Measurements from ENCODE around the gene HCRTR1. TPM values are rescaled to one million over a fixed set of nuclear protein-coding genes. Genes with fewer than 3 reads are reported as not detected.

Gene HCRTR1
- total and polyA plus RNA-seq, 11 donors, result 0.21 to 0.82 (median 0.30) TPM; not detected in 4

GRCh38 chr1:31569596-31570173 lies 47.8 kb upstream of the HCRTR1 start:
- Histone ChIP-seq H3K27ac (peak overlapping the region; percentile 15 to 79 (median 68)), H3K27me3 (no peaks in the 10 kb centered on the region), H3K4me3 (no peak overlapping the region), H3K36me3 (no peaks in the 10 kb centered on the region), H3K4me1 (peaks cover 14 to 41% (median 27%) of the 10 kb centered on the region in 12 donors), H3K9me3 (no peaks in the 10 kb centered on the region)
- ATAC-seq (no peak), DNase-seq (no peak)
- intact Hi-C loops (cut with DNase I), result loop anchor here in 6 of 10 donors (5.0 to 10.0 kb wide), 4 partner anchors 58 to 225 kb away; no protein-coding TSS in a partner anchor
- no peak for TF ChIP-seq POLR2A (IDR thresholded peaks at IDR 0.05)
- TF ChIP-seq, protein P1, sequence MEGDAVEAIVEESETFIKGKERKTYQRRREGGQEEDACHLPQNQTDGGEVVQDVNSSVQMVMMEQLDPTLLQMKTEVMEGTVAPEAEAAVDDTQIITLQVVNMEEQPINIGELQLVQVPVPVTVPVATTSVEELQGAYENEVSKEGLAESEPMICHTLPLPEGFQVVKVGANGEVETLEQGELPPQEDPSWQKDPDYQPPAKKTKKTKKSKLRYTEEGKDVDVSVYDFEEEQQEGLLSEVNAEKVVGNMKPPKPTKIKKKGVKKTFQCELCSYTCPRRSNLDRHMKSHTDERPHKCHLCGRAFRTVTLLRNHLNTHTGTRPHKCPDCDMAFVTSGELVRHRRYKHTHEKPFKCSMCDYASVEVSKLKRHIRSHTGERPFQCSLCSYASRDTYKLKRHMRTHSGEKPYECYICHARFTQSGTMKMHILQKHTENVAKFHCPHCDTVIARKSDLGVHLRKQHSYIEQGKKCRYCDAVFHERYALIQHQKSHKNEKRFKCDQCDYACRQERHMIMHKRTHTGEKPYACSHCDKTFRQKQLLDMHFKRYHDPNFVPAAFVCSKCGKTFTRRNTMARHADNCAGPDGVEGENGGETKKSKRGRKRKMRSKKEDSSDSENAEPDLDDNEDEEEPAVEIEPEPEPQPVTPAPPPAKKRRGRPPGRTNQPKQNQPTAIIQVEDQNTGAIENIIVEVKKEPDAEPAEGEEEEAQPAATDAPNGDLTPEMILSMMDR (IDR thresholded peaks at IDR 0.05), result no peak
- WGBS, 4 donors, result 89 to 92% (median 90%) methylated on average over 13 of the region's 13 CpGs

- intact Hi-C loops (cut with DNase I), result loop anchor here in 1 of 10 donors (5.0 kb wide), 1 partner anchor 217 kb away; no protein-coding TSS in a partner anchor
- Histone ChIP-seq H3K4me1 (peaks cover 15 to 45% (median 32%) of the 10 kb centered on the region in 12 donors), H3K27ac (peak overlapping the region in 2 of 12 donors; percentile 3 to 78), H3K36me3 (no peaks in the 10 kb centered on the region), H3K4me3 (no peak overlapping the region), H3K27me3 (no peaks in the 10 kb centered on the region), H3K9me3 (no peaks in the 10 kb centered on the region)
- ATAC-seq (no peak), DNase-seq (no peak)
- 93 to 96% (median 95%) methylated on average over 11 of the region's 11 CpGs for WGBS, 4 donors
- TF ChIP-seq POLR2A (IDR thresholded peaks at IDR 0.05), result no peak
- TF ChIP-seq, protein P1 (IDR thresholded peaks at IDR 0.05), result no peak
Observed at GRCh38 chr1:31570228-31570627, 47.3 kb upstream of the HCRTR1 start.

GRCh38 chr1:31570906-31571305 lies 46.6 kb upstream of the HCRTR1 start:
- Histone ChIP-seq H3K36me3 (no peaks in the 10 kb centered on the region), H3K4me3 (no peak overlapping the region), H3K27me3 (no peaks in the 10 kb centered on the region), H3K27ac (no peak overlapping the region), H3K9me3 (no peaks in the 10 kb centered on the region), H3K4me1 (peaks cover 15 to 52% (median 39%) of the 10 kb centered on the region in 12 donors)
- intact Hi-C loops (cut with DNase I), result loop anchor here in 1 of 10 donors (5.0 kb wide), 1 partner anchor 216 kb away; no protein-coding TSS in a partner anchor
- ATAC-seq (no peak), DNase-seq (no peak)
- no peak for TF ChIP-seq POLR2A (IDR thresholded peaks at IDR 0.05)
- TF ChIP-seq, protein P1 (IDR thresholded peaks at IDR 0.05), result no peak
- WGBS, 4 donors, result 88 to 100% (median 92%) methylated on average over 1 of the region's 1 CpG

DNA sequence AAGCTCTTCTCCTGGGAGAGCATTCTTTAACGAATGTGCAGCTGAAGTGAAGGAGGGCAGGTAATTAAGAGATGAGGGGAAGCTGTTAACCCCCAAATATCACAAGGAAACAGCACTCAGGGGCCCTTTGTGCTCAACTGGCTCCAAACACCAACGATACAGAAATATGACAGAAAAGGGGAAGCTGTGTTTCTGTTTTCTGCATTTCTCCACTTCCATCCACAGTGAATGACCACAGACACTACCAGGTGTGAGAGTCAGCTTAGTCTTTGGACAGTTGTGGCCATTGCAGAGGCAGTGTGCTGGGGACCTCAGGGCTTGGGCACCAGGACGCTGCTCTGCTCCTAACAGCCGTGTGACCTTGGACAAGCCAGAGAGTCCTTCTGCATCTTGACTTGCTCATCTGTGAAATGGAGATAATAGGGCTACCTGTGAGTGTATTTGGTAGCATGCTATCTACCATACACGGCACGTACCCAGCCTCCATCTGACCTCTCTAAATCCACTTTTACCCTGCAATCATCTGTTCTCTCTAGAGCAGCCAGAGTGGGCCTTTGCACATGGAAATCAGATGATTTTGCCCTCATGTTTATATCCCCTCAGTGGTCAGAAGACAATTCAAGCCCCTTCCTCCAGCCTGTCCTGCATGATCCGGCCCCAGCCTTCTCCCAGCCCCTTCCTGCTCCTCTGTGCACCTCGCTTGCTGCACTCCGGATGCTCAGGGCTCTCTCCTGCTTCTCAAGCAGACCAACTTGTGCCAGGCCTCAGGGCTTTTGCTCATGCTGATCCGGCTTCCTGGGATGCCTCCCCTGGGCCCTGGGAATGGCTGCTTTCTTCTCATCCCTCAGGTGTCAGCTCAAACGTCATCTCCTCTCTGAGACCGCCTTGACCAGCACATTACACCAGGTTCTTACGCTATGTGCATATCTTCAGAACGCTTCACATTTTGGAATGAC lies 45.9 kb upstream of the HCRTR1 start:
- TF ChIP-seq, protein P1 (IDR thresholded peaks at IDR 0.05), result no peak
- TF ChIP-seq POLR2A (IDR thresholded peaks at IDR 0.05), result no peak
- no peaks in the 10 kb centered on the region for H3K27me3 ChIP-seq
- H3K36me3 ChIP-seq, result no peaks in the 10 kb centered on the region
- intact Hi-C loops (cut with DNase I), result loop anchor here in 1 of 10 donors (5.0 kb wide), 1 partner anchor 216 kb away; no protein-coding TSS in a partner anchor
- DNase-seq (no peak), ATAC-seq (no peak)
- no peaks in the 10 kb centered on the region for H3K9me3 ChIP-seq
- H3K27ac ChIP-seq, result no peak overlapping the region
- 87 to 89% (median 88%) methylated on average over 14 of the region's 14 CpGs for WGBS, 4 donors
- peaks cover 15 to 55% (median 43%) of the 10 kb centered on the region in 12 donors for H3K4me1 ChIP-seq
- H3K4me3 ChIP-seq, result no peak overlapping the region

All from heart left ventricle (tissue), 16 donors.